HEK293 (cell line): ENCODE results near the gene CIZ1.

Source experiments
- BCL11A ChIP-seq: fragments of 450-650 bp; formaldehyde crosslinking; IDR thresholded peaks from 2 replicates; pipeline ENCODE4 v1.5.1; 2016; ENCODE audit warnings: low read depth, missing biosample characterization, missing genetic modification characterization
- CTCF ChIP-seq: fragments of 450-650 bp; formaldehyde crosslinking; IDR thresholded peaks from 2 replicates; pipeline ENCODE4 v1.5.1; 2016; ENCODE audit warnings: missing biosample characterization, missing genetic modification characterization
- SETDB1 ChIP-seq: IDR thresholded peaks from one replicate; pipeline ENCODE4 v1.6.1; 2017; ENCODE audit warnings: mild to moderate bottlenecking, low read length, moderate library complexity, mixed read lengths; ENCODE audit not compliant: insufficient read length
- TF ChIP-seq, protein P1 (sequence below): fragments of 450-650 bp; formaldehyde crosslinking; optimal IDR thresholded peaks from 2 replicates; pipeline ENCODE3; 2016; ENCODE audit warnings: missing biosample characterization, mild to moderate bottlenecking, missing genetic modification characterization

DNA sequence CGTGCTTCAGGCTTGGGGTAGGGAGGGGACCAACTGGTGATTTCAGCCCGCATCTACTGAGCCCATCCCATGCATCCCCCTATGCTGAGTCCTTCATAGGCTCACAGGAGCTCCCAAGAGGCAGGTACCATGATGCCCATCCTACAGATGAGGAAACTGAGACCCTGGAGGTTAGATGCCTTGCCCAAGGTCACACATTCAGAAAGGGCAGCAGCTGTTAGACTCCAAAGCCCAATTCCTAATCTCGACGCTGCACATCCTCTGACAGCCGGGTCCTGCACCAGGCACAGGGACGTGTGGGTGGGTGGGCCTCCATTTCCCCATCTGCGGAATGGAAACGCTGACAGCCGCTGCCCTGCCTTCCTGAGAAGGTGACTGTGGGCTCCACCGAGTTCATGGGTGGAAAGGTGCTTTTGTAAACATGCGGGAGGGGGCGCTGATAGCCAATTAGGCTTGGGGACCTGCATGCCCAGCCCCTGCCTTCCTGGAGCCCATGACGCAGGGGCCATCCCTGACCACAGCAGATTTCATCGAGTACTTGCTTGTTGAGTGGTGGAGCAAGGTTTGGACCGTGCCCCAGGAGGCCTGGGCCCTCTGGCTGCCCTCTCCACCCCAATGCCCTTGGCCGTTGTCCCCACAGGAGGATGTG is 14.0 kb upstream of the CIZ1 start:
- TF ChIP-seq CTCF (tag by site-specific recombination): no peak
- no peak for TF ChIP-seq SETDB1
- no peak for TF ChIP-seq BCL11A
- TF ChIP-seq, protein P1, sequence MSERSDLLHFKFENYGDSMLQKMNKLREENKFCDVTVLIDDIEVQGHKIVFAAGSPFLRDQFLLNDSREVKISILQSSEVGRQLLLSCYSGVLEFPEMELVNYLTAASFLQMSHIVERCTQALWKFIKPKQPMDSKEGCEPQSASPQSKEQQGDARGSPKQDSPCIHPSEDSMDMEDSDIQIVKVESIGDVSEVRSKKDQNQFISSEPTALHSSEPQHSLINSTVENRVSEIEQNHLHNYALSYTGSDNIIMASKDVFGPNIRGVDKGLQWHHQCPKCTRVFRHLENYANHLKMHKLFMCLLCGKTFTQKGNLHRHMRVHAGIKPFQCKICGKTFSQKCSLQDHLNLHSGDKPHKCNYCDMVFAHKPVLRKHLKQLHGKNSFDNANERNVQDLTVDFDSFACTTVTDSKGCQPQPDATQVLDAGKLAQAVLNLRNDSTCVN: no peak
